ENCODE measurements around the gene LGALS16. TPM values are rescaled to one million over a fixed set of nuclear protein-coding genes. Genes with fewer than 3 reads are reported as not detected.

Gene LGALS16
- total RNA-seq, 1 donor from 2014 or later, result not detected

DNA sequence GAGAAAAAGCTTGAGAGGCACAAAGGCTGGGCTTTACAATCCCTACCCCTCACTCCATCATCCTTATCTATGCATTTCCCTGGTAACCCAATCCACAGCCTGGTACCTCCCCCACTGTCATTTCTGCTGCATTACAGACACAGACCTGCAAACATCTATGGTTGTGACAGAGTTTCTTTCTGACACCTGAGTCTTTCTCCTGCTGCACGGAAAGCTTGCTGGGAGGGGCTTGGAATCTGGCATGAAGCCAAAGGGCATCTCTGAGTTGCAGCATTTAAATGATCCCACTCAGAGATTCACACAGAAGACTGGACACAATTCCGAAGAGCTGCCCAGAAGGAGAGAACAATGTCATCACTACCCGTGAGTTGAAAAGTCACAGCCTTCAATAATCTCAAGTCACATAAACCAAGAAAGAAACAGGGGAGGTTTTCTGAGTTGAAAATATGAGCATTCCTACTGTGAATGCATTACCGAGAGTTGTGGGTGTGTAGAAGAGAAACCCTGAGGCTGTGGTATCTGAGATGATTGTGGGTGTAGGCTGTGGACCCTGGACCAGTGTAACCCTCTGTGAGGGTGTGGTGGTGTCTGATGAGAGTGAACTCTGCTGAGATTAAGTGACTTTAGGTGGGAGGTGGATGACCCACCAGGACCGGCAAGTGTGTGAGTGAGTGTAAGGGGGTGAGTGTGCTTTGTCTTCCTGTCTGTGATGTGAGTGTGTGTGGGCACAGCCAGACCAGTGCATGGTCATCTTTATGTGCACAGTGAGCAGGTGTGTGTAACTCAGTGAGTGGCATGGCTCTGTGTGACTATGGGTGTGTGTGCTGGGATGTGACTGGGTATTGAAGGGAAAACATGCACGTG lies 48.7 kb downstream of the LGALS16 start, which contains the start of gene LGALS14:
Gene LGALS14 (plus strand): TSS at position 301 of the 864 bp plus-strand sequence. CDS start 48 bp downstream, at position 349.
- intact Hi-C loops (cut with DNase I), result no loop called here
- no peak for DNase-seq (ENCODE audit: low spot score in 2 of 2)
- Histone ChIP-seq H3K4me3 (no peak within 1 kb of the TSS), H3K27ac (no peak within 1 kb of the TSS), H3K4me1 (no peaks in the 10 kb centered on the region), H3K27me3 (no peaks in the 10 kb centered on the region), H3K36me3 (no peaks in the 10 kb centered on the region), H3K9me3 (no peaks in the 10 kb centered on the region)
- TF ChIP-seq, protein P1, sequence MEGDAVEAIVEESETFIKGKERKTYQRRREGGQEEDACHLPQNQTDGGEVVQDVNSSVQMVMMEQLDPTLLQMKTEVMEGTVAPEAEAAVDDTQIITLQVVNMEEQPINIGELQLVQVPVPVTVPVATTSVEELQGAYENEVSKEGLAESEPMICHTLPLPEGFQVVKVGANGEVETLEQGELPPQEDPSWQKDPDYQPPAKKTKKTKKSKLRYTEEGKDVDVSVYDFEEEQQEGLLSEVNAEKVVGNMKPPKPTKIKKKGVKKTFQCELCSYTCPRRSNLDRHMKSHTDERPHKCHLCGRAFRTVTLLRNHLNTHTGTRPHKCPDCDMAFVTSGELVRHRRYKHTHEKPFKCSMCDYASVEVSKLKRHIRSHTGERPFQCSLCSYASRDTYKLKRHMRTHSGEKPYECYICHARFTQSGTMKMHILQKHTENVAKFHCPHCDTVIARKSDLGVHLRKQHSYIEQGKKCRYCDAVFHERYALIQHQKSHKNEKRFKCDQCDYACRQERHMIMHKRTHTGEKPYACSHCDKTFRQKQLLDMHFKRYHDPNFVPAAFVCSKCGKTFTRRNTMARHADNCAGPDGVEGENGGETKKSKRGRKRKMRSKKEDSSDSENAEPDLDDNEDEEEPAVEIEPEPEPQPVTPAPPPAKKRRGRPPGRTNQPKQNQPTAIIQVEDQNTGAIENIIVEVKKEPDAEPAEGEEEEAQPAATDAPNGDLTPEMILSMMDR (IDR thresholded peaks at IDR 0.05), result no peak

DNA sequence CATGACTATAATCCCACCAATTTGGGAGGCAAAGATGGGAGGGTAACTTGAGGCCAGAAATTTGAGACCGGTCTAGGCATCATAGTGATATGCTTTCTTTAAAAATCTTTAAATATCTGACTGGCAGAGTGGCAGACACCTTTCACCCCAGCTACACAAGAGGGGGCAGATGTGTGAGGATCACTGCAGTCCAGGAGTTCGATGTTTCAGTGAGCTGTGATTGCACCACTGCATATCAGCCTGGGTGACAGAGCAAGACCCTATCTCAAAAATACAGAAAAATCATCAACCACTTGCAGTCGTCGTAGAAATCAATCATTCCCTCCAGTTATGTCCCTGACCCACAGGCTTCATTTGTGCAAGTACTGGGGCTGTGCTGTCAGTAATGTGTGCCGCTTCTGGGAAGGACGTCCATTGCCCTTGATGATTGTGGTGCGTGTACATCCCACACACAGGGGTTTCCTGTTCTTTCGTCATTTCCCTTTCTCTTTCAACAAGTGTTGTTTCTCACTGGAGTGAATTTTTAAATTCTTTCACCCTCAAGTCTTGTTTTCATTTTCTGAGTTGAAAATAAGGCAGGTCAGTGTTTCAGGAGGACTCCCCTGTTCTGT lies 50.0 kb downstream of the LGALS16 start:
- Histone ChIP-seq H3K4me3 (no peak overlapping the region), H3K9me3 (no peaks in the 10 kb centered on the region), H3K27ac (no peak overlapping the region), H3K36me3 (no peaks in the 10 kb centered on the region), H3K4me1 (no peaks in the 10 kb centered on the region), H3K27me3 (no peaks in the 10 kb centered on the region)
- TF ChIP-seq, protein P1 (IDR thresholded peaks at IDR 0.05), result no peak
- no peak for DNase-seq (ENCODE audit: low spot score in 2 of 2)
- intact Hi-C loops (cut with DNase I), result no loop called here

DNA sequence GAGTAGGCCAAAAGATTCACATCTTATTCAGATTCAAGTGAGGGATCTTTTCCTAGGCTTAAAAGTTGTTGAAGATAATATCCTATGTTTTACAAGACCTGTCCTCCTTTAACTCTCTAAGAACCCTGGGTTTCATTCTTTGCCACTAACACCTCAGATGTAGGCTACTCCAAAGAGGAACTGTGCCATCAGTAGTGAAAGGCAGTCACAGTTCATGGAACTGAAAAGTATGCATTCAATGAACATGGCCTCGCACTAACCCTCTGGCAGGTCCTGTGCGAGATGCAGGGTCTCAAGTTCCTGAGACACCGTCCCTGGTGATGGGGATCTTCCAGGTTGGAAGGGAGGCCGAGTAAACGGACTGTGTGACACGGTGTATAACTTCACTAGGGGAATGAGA lies 52.9 kb downstream of the LGALS16 start:
- Histone ChIP-seq H3K36me3 (no peaks in the 10 kb centered on the region), H3K27ac (no peak overlapping the region), H3K4me3 (no peak overlapping the region), H3K9me3 (no peaks in the 10 kb centered on the region), H3K27me3 (no peaks in the 10 kb centered on the region), H3K4me1 (no peaks in the 10 kb centered on the region)
- no peak for DNase-seq (ENCODE audit: low spot score in 2 of 2)
- intact Hi-C loops (cut with DNase I), result no loop called here
- TF ChIP-seq, protein P1 (IDR thresholded peaks at IDR 0.05), result no peak

DNA sequence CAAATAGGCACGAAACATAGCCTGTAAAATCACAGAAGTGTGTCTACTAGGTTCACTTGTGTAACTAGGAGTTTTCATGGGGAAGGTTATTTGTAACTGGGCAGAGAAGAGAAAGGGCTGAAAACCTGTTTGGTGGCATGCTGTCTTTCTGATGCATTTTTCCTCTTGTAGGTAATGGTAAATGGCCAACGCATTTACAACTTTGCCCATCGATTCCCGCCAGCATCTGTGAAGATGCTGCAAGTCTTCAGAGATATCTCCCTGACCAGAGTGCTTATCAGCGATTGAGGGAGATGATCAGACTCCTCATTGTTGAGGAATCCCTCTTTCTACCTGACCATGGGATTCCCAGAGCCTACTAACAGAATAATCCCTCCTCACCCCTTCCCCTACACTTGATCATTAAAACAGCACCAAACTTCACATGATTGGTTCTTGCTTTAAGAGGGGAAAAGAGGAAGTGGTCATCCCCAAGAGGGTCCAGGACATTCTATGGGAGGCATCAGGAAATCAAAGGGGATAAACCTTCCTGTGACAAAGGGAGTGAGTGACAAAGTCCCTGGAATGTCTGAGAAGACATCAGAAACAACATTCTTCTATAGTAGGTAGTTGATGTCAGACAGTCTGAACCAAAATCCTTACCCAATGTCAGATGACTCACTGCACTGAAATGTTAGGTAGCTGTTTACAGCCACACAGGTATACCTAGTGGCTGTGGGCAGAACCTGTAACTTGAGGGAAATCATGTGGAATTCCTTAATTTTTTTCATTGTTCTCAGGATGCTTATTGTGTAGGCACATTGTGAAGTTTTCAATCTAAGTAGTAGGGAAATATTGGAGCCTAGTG lies 53.5 kb downstream of the LGALS16 start:
- no peaks in the 10 kb centered on the region for H3K9me3 ChIP-seq
- H3K27ac ChIP-seq, result no peak overlapping the region
- no peaks in the 10 kb centered on the region for H3K27me3 ChIP-seq
- DNase-seq (ENCODE audit: low spot score in 2 of 2), result no peak
- no peaks in the 10 kb centered on the region for H3K4me1 ChIP-seq
- H3K4me3 ChIP-seq, result no peak overlapping the region
- H3K36me3 ChIP-seq, result no peaks in the 10 kb centered on the region
- intact Hi-C loops (cut with DNase I), result no loop called here
- TF ChIP-seq, protein P1 (IDR thresholded peaks at IDR 0.05), result no peak

Other genes starting within 250 kb of the LGALS16 start
- 1,166 TPM for gene ZFP36, start 249.1 kb upstream of the LGALS16 start, total RNA-seq
- gene PLEKHG2, start 243.2 kb upstream of the LGALS16 start, total RNA-seq, result 52.9 TPM
- 1,453 TPM for gene RPS16, start 220.0 kb upstream of the LGALS16 start, total RNA-seq
- gene SUPT5H, start 210.3 kb upstream of the LGALS16 start, total RNA-seq, result 142 TPM
- gene TIMM50, start 175.1 kb upstream of the LGALS16 start, total RNA-seq, result 92.0 TPM
- not detected for gene DLL3, start 157.0 kb upstream of the LGALS16 start, total RNA-seq
- gene SELENOV, start 140.8 kb upstream of the LGALS16 start, total RNA-seq, result not detected
- gene EID2B, start 123.1 kb upstream of the LGALS16 start, total RNA-seq, result not detected
- gene EID2, start 115.8 kb upstream of the LGALS16 start, total RNA-seq, result 11.8 TPM
- gene LGALS13, start 53.4 kb upstream of the LGALS16 start, total RNA-seq, result not detected
- not detected for gene LGALS14, start 48.6 kb downstream of the LGALS16 start, total RNA-seq
- not detected for gene CLC, start 82.1 kb downstream of the LGALS16 start, total RNA-seq
- gene LEUTX, start 122.9 kb downstream of the LGALS16 start, total RNA-seq, result not detected
- 34.7 TPM for gene DYRK1B, start 178.2 kb downstream of the LGALS16 start, total RNA-seq
- gene FBL, start 190.5 kb downstream of the LGALS16 start, total RNA-seq, result 92.1 TPM